CD4-positive, alpha-beta T cell treated with Interleukin-6 at 100 ng/mL for 8 hours (primary cell): ENCODE results near the gene TTYH3.

Source experiments
- DNase-seq: peaks from one replicate; pipeline ENCODE4 v3.0.0-alpha.2; 2020; ENCODE audit warnings: mixed read lengths, low spot score

Gene TTYH3

GRCh38 chr7:2635148-2635668 is 3.4 kb downstream of the TTYH3 start:
- DNase-seq, result no peak

- DNase-seq, result no peak
Observed at GRCh38 chr7:2635810-2636701, 4.3 kb downstream of the TTYH3 start.

GRCh38 chr7:2637066-2637471 is 5.3 kb downstream of the TTYH3 start:
- no peak for DNase-seq

- no peak for DNase-seq
Observed at GRCh38 chr7:2637505-2638223, 5.9 kb downstream of the TTYH3 start.

- no peak for DNase-seq
Observed at GRCh38 chr7:2638224-2638991, 6.6 kb downstream of the TTYH3 start.

GRCh38 chr7:2639181-2639681 is 7.4 kb downstream of the TTYH3 start:
- DNase-seq, result no peak

GRCh38 chr7:2639695-2640481 is 8.1 kb downstream of the TTYH3 start:
- DNase-seq, result no peak

- no peak for DNase-seq
Observed at GRCh38 chr7:2640482-2640830, 8.7 kb downstream of the TTYH3 start.

- DNase-seq, result no peak
Observed at GRCh38 chr7:2640846-2641316, 9.1 kb downstream of the TTYH3 start.

GRCh38 chr7:2641406-2642393 is 9.9 kb downstream of the TTYH3 start:
- DNase-seq, result no peak

GRCh38 chr7:2643386-2644219 is 11.8 kb downstream of the TTYH3 start:
- no peak for DNase-seq

- DNase-seq, result no peak
Observed at GRCh38 chr7:2644220-2644561, 12.4 kb downstream of the TTYH3 start.

GRCh38 chr7:2644562-2645273 is 12.9 kb downstream of the TTYH3 start:
- no peak for DNase-seq

- DNase-seq, result no peak
Observed at GRCh38 chr7:2645274-2645868, 13.6 kb downstream of the TTYH3 start.

GRCh38 chr7:2646336-2646679 is 14.5 kb downstream of the TTYH3 start:
- DNase-seq, result no peak

GRCh38 chr7:2646680-2647571 is 15.1 kb downstream of the TTYH3 start:
- DNase-seq, result no peak

- DNase-seq, result no peak
Observed at GRCh38 chr7:2647594-2648172, 15.9 kb downstream of the TTYH3 start.
